GM20000 (cell line): ENCODE measurements around the gene ATP1A2.
A peak's percentile ranks its signal among the peaks of the same experiment; 100 is the strongest.
"Not testable (repeated sequence)": the region's sequence is repeated elsewhere in the genome, so short reads cannot be mapped to it uniquely, and the experiment has no call there.

ENCODE experiments used
- DNase-seq: peaks from one replicate; pipeline ENCODE4 v3.0.0; 2012; ENCODE audit warnings: low spot score
- TF ChIP-seq, protein P1 (sequence below): IDR thresholded peaks from 2 replicates; pipeline ENCODE4 v1.5.1; 2012; ENCODE audit warnings: mild to moderate bottlenecking, control low read depth; ENCODE audit errors: extremely low read depth, missing control alignments

ATP1A2 gene

DNA sequence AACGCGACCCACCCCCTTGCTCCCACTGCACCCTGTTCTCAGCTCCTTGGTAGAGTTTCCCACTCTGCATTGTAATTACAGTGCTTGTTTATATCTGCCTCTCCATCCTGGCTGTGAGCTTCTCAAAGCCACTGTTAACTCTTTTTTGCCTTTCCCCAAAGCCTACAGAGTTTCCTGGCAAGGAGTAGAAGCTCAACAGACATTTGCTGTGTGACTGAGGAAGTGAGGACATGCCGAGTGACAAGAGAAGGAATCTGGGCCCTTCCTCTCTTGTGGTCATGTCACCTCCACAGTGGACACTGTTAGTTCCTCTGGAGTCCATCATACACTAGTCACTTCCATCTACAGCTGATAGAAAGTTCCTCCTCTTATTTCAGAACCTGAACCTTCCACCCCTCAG, 11.1 kb upstream of the ATP1A2 start:
- no peak for DNase-seq
- TF ChIP-seq, protein P1, sequence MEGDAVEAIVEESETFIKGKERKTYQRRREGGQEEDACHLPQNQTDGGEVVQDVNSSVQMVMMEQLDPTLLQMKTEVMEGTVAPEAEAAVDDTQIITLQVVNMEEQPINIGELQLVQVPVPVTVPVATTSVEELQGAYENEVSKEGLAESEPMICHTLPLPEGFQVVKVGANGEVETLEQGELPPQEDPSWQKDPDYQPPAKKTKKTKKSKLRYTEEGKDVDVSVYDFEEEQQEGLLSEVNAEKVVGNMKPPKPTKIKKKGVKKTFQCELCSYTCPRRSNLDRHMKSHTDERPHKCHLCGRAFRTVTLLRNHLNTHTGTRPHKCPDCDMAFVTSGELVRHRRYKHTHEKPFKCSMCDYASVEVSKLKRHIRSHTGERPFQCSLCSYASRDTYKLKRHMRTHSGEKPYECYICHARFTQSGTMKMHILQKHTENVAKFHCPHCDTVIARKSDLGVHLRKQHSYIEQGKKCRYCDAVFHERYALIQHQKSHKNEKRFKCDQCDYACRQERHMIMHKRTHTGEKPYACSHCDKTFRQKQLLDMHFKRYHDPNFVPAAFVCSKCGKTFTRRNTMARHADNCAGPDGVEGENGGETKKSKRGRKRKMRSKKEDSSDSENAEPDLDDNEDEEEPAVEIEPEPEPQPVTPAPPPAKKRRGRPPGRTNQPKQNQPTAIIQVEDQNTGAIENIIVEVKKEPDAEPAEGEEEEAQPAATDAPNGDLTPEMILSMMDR: no peak

DNA sequence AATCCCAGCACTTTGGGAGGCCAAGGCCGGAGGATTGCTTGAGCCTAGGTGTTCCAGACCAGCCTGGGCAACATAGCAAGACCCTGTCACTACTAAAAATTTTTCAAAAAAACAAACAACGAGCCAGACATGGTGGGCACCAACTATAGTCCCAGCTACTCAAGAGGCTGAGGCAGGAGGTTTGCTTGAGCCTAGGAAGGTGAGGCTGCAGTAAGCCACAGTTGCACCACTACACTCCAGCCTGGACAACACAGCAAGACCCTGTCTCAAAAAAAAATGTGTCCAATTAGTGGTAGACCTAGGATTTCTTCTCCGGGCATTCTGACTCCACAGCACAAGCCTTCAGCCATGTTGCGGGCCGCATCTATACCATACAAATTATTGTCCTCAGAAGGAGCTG, 10.4 kb upstream of the ATP1A2 start:
- DNase-seq: no peak
- TF ChIP-seq, protein P1: no peak

DNA sequence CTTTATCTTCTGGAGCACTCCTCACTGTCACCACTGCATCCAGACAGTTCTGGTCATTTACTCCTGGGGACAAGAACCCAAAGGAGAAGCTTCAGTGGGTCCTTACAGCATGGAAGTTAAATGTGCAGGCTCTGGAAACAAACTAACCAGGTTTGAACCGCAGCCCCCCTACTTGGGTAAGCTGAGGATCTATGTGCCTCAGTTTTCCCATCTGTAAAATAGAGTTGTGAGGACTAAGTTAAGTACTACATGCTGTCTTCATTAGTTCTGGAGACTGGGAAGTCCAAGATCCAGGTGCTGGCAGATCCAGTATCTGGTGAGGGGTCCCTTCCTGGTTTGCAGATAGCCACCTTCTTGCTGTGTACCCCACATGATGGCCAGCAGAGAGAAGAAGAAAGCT, 8.0 kb upstream of the ATP1A2 start:
- TF ChIP-seq, protein P1: no peak
- no peak for DNase-seq

DNA sequence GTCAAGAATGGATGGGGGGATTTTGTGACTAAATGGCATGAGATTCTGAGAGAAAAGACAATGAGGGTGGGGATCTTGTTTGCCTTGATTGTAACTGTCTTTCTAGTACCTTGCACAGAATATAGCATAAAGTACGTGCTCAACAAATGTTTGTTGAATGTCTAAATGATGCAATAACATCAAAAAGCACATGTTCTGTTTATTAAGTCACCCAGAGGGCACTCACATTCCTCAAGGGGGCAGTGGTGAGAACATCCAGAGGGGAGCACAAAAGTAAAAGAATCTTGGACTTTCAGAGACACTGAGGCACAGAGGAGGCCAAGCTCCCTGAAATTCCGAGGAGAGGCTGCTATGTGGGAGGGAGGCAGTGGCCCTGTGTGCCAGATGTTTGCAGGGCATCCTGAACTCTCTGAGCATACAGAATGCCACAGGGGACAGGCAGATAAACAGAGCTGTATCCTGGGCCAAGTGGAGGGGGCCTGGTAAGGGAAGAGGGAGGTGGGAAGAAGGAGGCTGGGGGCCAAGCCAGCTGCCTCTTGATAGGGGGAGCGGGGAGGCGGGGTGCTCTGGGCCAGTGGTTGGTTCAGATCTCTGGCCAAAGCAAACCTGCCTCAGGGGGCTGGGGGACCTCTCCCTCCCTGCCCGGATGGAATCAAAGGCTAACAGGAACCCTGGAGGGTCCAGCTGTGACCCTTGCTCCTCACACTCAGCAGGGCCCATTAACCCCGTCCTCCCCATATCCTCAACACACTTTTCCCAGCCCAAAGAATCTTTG, 6.5 kb upstream of the ATP1A2 start:
- TF ChIP-seq, protein P1: peak; percentile 45
- DNase-seq: peak; percentile 60

DNA sequence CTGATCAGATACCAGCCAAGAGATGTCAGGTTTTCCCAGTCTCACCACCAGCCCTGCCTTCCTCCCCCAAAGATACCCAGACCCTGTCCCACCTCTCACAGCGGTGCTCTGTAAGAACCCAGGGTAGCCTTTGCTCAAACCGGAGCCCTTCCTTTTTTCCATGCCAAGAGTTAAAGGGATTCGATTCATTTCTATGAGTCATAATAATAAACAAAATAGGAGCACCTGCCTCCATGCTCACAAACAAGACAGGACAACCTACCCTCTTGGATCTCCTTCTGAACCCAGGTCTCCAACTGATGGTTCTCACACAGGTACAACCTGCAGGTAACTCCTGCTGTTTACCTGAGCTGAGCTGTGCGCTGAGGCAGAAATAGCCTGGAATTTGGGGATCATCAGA, 5.9 kb upstream of the ATP1A2 start:
- DNase-seq: no peak

DNA sequence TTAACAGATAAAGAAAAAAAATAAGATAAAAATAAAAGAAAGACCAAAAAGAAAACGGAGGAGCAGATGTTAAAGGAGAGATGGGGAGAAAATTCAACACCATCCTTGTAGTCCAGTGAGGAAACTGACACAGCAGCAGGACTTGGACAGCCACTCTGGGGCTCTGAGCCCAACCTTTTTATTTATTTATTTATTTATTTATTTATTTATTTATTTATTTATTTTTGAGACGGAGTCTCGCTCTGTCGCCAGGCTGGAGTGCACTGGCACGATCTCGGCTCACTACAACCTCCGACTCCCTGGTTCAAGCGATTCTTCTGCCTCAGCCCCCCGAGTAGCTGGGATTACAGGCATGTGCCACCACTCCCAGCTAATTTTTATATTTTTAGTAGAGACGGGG, 4.1 kb upstream of the ATP1A2 start:
- not testable (repeated sequence) for DNase-seq

More for the DNA sequence above, 5.9 kb upstream of the ATP1A2 start:
- TF ChIP-seq, protein P1: no peak

DNA sequence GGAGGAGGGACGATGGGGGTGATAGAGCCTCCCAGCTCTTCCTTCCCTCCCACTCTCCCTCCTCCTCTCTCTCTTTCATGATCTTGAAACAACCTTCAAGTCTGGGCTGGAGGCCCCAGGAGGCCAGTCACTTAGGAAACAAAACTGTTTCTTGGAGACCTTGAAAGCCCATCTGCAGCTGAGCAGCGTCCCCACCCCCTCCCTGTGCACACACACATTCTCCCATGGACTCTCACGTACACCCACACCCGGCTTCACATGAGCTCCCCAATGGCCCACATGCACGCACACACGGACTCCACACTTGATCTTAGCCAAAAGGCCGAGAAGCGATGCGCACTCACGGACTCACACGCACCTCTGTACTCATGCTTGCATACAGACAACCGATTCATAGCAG, 3.2 kb upstream of the ATP1A2 start:
- DNase-seq: no peak
- TF ChIP-seq, protein P1: no peak

DNA sequence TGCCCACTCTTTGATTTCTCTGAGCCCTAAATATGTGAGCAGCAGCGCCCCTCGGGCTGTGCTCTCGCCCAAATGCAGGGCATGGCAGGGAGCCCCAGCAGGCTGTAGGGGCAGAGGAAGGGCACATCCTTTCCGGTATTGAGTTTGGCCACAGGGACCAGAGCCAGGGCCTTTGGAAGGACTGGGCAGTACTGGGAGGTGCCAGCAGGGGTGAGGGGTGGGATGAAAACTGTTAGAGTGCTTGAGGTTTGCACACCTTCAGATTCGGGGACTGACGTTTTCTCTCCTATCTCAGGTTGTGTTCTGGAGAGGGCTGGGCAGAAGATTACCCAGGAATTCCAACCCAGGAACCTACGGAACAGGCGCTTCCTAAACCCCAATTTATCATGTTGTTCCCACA, 2.2 kb upstream of the ATP1A2 start:
- DNase-seq: no peak
- TF ChIP-seq, protein P1: no peak
